IPS-18a (cell line): ENCODE results near the gene AGBL1.

ENCODE experiments used
- H3K27ac ChIP-seq: one replicate; pipeline ENCODE4 v1.5.1; 2013; ENCODE audit warnings: low read length
- H3K27me3 ChIP-seq: one replicate; pipeline ENCODE4 v1.6.1; 2013; ENCODE audit warnings: mild to moderate bottlenecking, low read length; ENCODE audit not compliant: control insufficient read depth, insufficient read depth
- H3K36me3 ChIP-seq: one replicate; pipeline ENCODE4 v1.6.1; 2013; ENCODE audit warnings: low read depth, low read length; ENCODE audit not compliant: control insufficient read depth
- H3K4me1 ChIP-seq: one replicate; pipeline ENCODE4 v1.6.1; 2013; ENCODE audit warnings: low read depth, low read length; ENCODE audit not compliant: control insufficient read depth
- H3K4me3 ChIP-seq: one replicate; pipeline ENCODE4 v1.5.1; 2013; ENCODE audit warnings: low read length
- H3K9ac ChIP-seq: one replicate; pipeline ENCODE4 v1.6.1; 2013; ENCODE audit warnings: mild to moderate bottlenecking, low read length, moderate library complexity
- H3K9me3 ChIP-seq: one replicate; pipeline ENCODE4 v1.6.1; 2013; ENCODE audit warnings: low read depth, low read length; ENCODE audit not compliant: control insufficient read depth

AGBL1 gene

DNA sequence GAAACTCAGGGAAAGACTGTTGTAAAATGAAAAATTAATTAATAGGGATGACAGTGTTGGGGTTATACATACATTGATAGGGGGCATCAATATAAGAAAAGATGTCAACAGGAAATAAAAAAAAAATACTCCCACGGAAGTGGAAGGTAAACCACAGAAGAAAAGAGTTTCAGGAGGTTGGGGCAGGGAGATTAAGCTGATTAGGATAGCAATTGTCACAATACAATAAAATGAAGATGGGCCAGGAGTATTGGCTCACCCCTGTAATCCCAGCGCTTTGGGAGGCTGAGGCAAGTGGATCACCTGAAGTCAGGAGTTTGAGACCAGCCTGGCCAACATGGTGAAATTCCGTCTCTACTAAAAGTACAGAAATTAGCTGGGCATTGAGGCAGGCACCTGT is 536.1 kb downstream of the AGBL1 start:
- H3K4me3 ChIP-seq: no peak overlapping the region
- H3K9ac ChIP-seq: no peak overlapping the region
- no peaks in the 10 kb centered on the region for H3K36me3 ChIP-seq
- no peak overlapping the region for H3K27ac ChIP-seq
- H3K9me3 ChIP-seq: no peaks in the 10 kb centered on the region
- peaks cover 15% of the 10 kb centered on the region for H3K4me1 ChIP-seq
- no peaks in the 10 kb centered on the region for H3K27me3 ChIP-seq

GRCh38 chr15:86616771-86617170 is 537.1 kb downstream of the AGBL1 start:
- H3K27ac ChIP-seq: no peak overlapping the region
- peaks cover 13% of the 10 kb centered on the region for H3K4me1 ChIP-seq
- H3K27me3 ChIP-seq: no peaks in the 10 kb centered on the region
- no peaks in the 10 kb centered on the region for H3K9me3 ChIP-seq
- no peak overlapping the region for H3K4me3 ChIP-seq
- no peak overlapping the region for H3K9ac ChIP-seq
- no peaks in the 10 kb centered on the region for H3K36me3 ChIP-seq

GRCh38 chr15:86620157-86620556 is 540.5 kb downstream of the AGBL1 start:
- Histone ChIP-seq H3K27me3 (no peaks in the 10 kb centered on the region), H3K4me1 (peaks cover 10% of the 10 kb centered on the region), H3K9me3 (no peaks in the 10 kb centered on the region), H3K27ac (no peak overlapping the region), H3K36me3 (no peaks in the 10 kb centered on the region), H3K9ac (no peak overlapping the region), H3K4me3 (no peak overlapping the region)

- Histone ChIP-seq H3K4me1 (peaks cover 10% of the 10 kb centered on the region), H3K4me3 (no peak overlapping the region), H3K9ac (no peak overlapping the region), H3K36me3 (no peaks in the 10 kb centered on the region), H3K27ac (no peak overlapping the region), H3K27me3 (no peaks in the 10 kb centered on the region), H3K9me3 (no peaks in the 10 kb centered on the region)
Observed at GRCh38 chr15:86620641-86621349, 541.1 kb downstream of the AGBL1 start.

GRCh38 chr15:86623236-86623635 is 543.6 kb downstream of the AGBL1 start:
- H3K4me3 ChIP-seq: no peak overlapping the region
- H3K9ac ChIP-seq: no peak overlapping the region

GRCh38 chr15:86624261-86625036 is 544.8 kb downstream of the AGBL1 start:
- Histone ChIP-seq H3K27me3 (no peaks in the 10 kb centered on the region), H3K4me3 (no peak overlapping the region), H3K27ac (no peak overlapping the region), H3K4me1 (peaks cover 10% of the 10 kb centered on the region), H3K36me3 (no peaks in the 10 kb centered on the region), H3K9me3 (no peaks in the 10 kb centered on the region), H3K9ac (no peak overlapping the region)

More at GRCh38 chr15:86623236-86623635, 543.6 kb downstream of the AGBL1 start:
- no peaks in the 10 kb centered on the region for H3K9me3 ChIP-seq
- peaks cover 10% of the 10 kb centered on the region for H3K4me1 ChIP-seq
- no peak overlapping the region for H3K27ac ChIP-seq
- H3K36me3 ChIP-seq: no peaks in the 10 kb centered on the region
- no peaks in the 10 kb centered on the region for H3K27me3 ChIP-seq

DNA sequence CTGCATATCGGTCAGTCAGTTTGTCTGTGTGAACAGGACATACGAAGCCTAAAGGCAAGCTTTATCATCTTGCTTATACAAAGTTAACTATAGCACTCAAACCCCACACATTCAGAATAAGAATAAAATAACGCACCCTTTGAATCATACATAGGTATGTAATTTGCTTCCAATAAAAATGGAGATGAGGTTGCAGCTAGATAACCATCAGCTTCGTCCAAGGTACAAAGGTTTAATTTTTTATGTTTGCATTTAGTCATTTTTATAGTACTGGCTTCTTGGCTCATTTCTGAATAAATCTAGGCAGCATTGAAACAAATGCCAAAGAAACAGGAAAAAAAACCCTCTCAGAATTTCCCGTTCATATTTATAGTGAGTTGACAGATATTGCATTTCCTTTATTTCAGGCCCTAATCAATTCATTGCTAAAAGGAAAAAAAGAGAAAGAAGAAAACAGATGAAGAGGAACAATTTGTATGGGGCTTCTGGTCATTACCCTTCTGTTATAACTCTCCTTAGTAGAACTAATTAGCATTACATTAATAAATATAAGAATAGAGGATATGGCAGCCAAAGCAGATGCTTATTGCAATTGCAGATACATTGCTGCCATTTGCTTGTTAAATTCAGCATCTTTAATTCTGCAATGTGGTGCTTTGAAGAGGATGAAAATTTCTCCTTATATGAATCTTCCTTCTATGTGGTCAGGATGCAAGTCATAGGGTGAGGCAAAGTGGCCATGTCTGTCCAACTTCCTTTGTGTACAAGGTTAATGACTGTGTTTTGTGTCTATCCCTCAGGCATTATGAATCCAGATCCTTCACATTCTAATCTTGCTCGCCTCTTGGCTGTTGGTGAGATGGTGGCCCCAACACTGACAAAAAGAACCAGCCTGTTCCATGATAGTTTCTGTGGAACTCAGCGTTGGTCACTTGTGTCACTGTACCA is 550.0 kb downstream of the AGBL1 start:
- Histone ChIP-seq H3K27ac (no peak overlapping the region), H3K9ac (no peak overlapping the region), H3K4me1 (no peaks in the 10 kb centered on the region), H3K9me3 (no peaks in the 10 kb centered on the region), H3K27me3 (no peaks in the 10 kb centered on the region), H3K4me3 (no peak overlapping the region), H3K36me3 (no peaks in the 10 kb centered on the region)

- Histone ChIP-seq H3K9me3 (no peaks in the 10 kb centered on the region), H3K27ac (no peak overlapping the region), H3K9ac (no peak overlapping the region), H3K4me1 (no peaks in the 10 kb centered on the region), H3K27me3 (no peaks in the 10 kb centered on the region), H3K36me3 (no peaks in the 10 kb centered on the region), H3K4me3 (no peak overlapping the region)
Observed at GRCh38 chr15:86630946-86631345, 551.3 kb downstream of the AGBL1 start.

DNA sequence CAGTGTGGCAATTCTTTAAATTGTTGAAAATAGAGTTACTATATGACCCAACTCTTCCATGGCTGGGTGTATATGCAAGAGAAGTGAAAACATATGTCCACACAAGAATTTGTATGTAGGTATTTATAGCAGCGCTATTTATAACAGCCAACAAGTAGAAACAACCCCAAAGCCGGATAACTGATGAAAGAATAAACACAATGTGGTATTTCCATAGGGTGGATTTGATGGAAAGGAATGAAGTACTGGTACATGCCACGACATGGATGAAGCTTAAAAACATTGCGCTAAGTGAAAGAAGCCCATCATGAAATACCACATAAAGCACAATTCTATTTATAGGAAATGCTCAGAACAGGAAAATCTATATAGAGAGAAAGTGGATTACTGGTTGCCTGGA is 554.5 kb downstream of the AGBL1 start:
- H3K27me3 ChIP-seq: no peaks in the 10 kb centered on the region
- no peak overlapping the region for H3K4me3 ChIP-seq
- H3K4me1 ChIP-seq: no peaks in the 10 kb centered on the region
- H3K9me3 ChIP-seq: no peaks in the 10 kb centered on the region
- no peak overlapping the region for H3K27ac ChIP-seq
- no peak overlapping the region for H3K9ac ChIP-seq
- no peaks in the 10 kb centered on the region for H3K36me3 ChIP-seq

DNA sequence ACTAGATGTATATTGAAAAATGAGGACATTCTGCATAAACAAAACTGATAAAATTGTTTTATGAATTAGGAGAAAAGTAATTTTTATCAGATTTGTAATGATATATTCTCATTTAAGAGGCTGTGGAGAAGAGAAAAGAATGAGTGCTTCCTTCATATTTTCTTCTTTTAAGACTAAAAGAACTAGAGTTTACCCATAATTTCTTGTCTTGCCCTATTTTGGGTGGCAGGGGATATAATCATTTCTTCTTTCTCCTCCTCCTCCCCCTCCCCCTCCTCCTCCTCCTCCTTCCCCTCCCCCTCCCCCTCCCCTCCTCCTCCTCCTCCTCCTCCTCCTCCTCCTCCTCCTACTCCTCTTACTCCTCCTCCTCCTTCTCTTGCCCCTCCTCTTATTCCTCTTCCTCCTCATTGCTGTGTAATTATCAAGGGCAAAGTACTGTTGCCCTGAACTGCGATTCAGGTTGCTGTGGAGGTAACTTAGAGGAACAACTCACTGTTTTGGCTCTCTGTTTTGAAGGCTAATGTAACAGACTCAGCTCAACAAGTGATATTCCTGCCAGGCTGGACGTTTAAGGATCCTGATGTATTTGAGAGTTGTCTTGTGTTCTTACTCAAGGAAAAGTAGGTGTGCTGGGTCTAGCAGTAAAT is 555.4 kb downstream of the AGBL1 start:
- Histone ChIP-seq H3K36me3 (no peaks in the 10 kb centered on the region), H3K4me1 (no peaks in the 10 kb centered on the region), H3K4me3 (no peak overlapping the region), H3K9me3 (no peaks in the 10 kb centered on the region), H3K9ac (no peak overlapping the region), H3K27ac (no peak overlapping the region), H3K27me3 (no peaks in the 10 kb centered on the region)

- H3K36me3 ChIP-seq: no peaks in the 10 kb centered on the region
- no peak overlapping the region for H3K27ac ChIP-seq
- no peaks in the 10 kb centered on the region for H3K9me3 ChIP-seq
Observed at GRCh38 chr15:86644339-86644738, 564.7 kb downstream of the AGBL1 start.

More at GRCh38 chr15:86644339-86644738, 564.7 kb downstream of the AGBL1 start:
- Histone ChIP-seq H3K4me3 (no peak overlapping the region), H3K27me3 (no peaks in the 10 kb centered on the region), H3K4me1 (no peaks in the 10 kb centered on the region), H3K9ac (no peak overlapping the region)
